ENCODE data around the gene ALKBH6.
"Not testable (repeated sequence)": the region's sequence is repeated elsewhere in the genome, so short reads cannot be mapped to it uniquely, and the experiment has no call there.

Gene ALKBH6

DNA sequence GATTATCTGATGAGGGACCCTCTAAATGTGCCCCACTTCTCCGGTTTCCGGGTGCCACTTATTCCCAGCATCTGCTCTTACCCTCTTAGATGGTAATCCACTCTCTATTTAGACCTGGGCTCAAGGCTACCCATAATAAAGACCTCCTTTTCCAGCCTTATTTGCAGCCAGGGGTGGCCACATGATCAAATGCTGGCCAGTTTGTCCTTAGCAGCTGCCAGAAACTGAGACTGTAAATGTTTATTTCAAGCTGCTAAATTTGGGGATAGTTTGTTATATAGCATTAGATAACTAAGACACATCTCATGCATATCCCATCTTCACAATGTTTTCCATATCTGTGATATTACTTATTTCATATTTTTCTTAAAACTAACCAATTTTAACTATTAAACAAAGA is 29.9 kb upstream of the ALKBH6 start:
- ATAC-seq (ENCODE audit: insufficient read depth, low read depth) = no peak

DNA sequence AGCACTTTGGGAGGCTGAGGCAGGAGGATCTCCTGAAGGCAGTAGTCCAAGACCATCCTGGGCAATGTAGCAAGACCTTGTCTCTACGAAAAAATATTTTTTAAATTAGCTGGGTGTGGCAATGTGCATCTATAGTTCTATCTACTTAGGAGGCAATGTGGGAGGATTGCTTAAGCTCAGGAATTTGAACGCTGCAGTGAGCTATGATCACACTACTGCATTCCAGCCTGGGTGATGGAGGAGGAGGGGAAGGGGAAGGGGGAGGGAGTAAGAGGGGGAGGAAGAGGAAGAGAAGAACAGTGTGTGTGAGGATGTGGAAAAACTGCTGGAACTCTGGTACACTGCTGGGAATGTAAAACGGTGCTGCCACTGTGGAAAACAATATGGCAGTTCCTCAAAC is 27.8 kb upstream of the ALKBH6 start:
- H4K20me1 ChIP-seq (ENCODE audit: insufficient read depth, low read length) = no peaks in the 10 kb centered on the region
- H3K27me3 ChIP-seq (ENCODE audit: insufficient read depth, low read length, poor library complexity) = no peaks in the 10 kb centered on the region
- DNase-seq = no peak
- no peak overlapping the region for H3K9ac ChIP-seq (ENCODE audit: low read depth, low read length)
- no peak for ATAC-seq (ENCODE audit: insufficient read depth, low read depth)
- peaks cover 9% of the 10 kb centered on the region; the same call in 1 of the 2 replicates for H3K79me2 ChIP-seq (ENCODE audit: insufficient read depth, low read length)
- no peaks in the 10 kb centered on the region for H3K9me3 ChIP-seq (ENCODE audit: insufficient read depth, low read length, severe bottlenecking)
- no peak for TF ChIP-seq EZH2 (IDR thresholded peaks at IDR 0.05; ENCODE audit: borderline replicate concordance, low read depth, low read length, severe bottlenecking)
- TF ChIP-seq, protein P1, sequence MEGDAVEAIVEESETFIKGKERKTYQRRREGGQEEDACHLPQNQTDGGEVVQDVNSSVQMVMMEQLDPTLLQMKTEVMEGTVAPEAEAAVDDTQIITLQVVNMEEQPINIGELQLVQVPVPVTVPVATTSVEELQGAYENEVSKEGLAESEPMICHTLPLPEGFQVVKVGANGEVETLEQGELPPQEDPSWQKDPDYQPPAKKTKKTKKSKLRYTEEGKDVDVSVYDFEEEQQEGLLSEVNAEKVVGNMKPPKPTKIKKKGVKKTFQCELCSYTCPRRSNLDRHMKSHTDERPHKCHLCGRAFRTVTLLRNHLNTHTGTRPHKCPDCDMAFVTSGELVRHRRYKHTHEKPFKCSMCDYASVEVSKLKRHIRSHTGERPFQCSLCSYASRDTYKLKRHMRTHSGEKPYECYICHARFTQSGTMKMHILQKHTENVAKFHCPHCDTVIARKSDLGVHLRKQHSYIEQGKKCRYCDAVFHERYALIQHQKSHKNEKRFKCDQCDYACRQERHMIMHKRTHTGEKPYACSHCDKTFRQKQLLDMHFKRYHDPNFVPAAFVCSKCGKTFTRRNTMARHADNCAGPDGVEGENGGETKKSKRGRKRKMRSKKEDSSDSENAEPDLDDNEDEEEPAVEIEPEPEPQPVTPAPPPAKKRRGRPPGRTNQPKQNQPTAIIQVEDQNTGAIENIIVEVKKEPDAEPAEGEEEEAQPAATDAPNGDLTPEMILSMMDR (IDR thresholded peaks at IDR 0.05; ENCODE audit: borderline replicate concordance, extremely low read depth, low read length, poor library complexity, severe bottlenecking) = no peak
- no peaks in the 10 kb centered on the region for H3K4me1 ChIP-seq (ENCODE audit: insufficient read depth, low read length)
- peaks cover 27% of the 10 kb centered on the region for H3K36me3 ChIP-seq (ENCODE audit: insufficient read depth, low read length)
- no peak overlapping the region for H3K4me3 ChIP-seq (ENCODE audit: low read depth in 1 of 2, low read length in 2 of 2)
- H3K27ac ChIP-seq (ENCODE audit: low read length) = no peak overlapping the region
- no peak overlapping the region for H3K4me2 ChIP-seq (ENCODE audit: insufficient read depth, low read length)
- H2AFZ ChIP-seq (ENCODE audit: low read depth, low read length) = no peak overlapping the region

More for the DNA sequence above, 29.9 kb upstream of the ALKBH6 start:
- Histone ChIP-seq H3K27ac (ENCODE audit: low read length) (no peak overlapping the region), H3K4me3 (ENCODE audit: low read depth in 1 of 2, low read length in 2 of 2) (no peak overlapping the region), H3K9ac (ENCODE audit: low read depth, low read length) (no peak overlapping the region), H3K27me3 (ENCODE audit: insufficient read depth, low read length, poor library complexity) (no peaks in the 10 kb centered on the region), H3K4me2 (ENCODE audit: insufficient read depth, low read length) (no peak overlapping the region), H4K20me1 (ENCODE audit: insufficient read depth, low read length) (no peaks in the 10 kb centered on the region), H3K79me2 (ENCODE audit: insufficient read depth, low read length) (peaks cover 9% of the 10 kb centered on the region; the same call in 1 of the 2 replicates), H2AFZ (ENCODE audit: low read depth, low read length) (no peak overlapping the region), H3K9me3 (ENCODE audit: insufficient read depth, low read length, severe bottlenecking) (no peaks in the 10 kb centered on the region), H3K4me1 (ENCODE audit: insufficient read depth, low read length) (no peaks in the 10 kb centered on the region), H3K36me3 (ENCODE audit: insufficient read depth, low read length) (peaks cover 16% of the 10 kb centered on the region)
- no peak for DNase-seq
- TF ChIP-seq, protein P1 (IDR thresholded peaks at IDR 0.05; ENCODE audit: borderline replicate concordance, extremely low read depth, low read length, poor library complexity, severe bottlenecking) = no peak
- no peak for TF ChIP-seq EZH2 (IDR thresholded peaks at IDR 0.05; ENCODE audit: borderline replicate concordance, low read depth, low read length, severe bottlenecking)

DNA sequence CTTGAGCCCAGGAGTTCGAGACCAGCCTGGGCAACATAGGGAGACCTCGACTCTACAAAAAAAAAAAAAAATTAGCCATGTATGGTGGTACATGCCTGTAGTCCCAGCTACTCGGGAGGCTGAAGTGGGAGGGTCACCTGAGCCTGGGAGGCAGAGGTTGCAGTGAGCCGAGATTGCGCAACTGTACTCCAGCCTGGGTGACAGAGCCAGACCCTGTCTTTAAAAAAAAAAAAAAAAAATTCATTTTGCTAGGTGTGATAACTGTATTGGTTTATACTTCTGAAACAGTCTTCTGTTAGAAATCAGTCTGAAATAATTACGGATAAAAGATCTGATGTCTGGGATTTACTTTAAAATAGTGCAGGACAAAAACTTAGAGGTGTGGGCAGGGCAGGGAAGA is 27.1 kb upstream of the ALKBH6 start:
- H4K20me1 ChIP-seq (ENCODE audit: insufficient read depth, low read length); H3K27me3 ChIP-seq (ENCODE audit: insufficient read depth, low read length, poor library complexity); H3K27ac ChIP-seq (ENCODE audit: low read length); DNase-seq; H3K4me1 ChIP-seq (ENCODE audit: insufficient read depth, low read length); H3K9me3 ChIP-seq (ENCODE audit: insufficient read depth, low read length, severe bottlenecking); ATAC-seq (ENCODE audit: insufficient read depth, low read depth); H3K4me2 ChIP-seq (ENCODE audit: insufficient read depth, low read length); H3K79me2 ChIP-seq (ENCODE audit: insufficient read depth, low read length); H3K4me3 ChIP-seq (ENCODE audit: low read depth in 1 of 2, low read length in 2 of 2); H3K9ac ChIP-seq (ENCODE audit: low read depth, low read length); H2AFZ ChIP-seq (ENCODE audit: low read depth, low read length): not testable (repeated sequence)
- H3K36me3 ChIP-seq (ENCODE audit: insufficient read depth, low read length) = peaks cover 22% of the 10 kb centered on the region

DNA sequence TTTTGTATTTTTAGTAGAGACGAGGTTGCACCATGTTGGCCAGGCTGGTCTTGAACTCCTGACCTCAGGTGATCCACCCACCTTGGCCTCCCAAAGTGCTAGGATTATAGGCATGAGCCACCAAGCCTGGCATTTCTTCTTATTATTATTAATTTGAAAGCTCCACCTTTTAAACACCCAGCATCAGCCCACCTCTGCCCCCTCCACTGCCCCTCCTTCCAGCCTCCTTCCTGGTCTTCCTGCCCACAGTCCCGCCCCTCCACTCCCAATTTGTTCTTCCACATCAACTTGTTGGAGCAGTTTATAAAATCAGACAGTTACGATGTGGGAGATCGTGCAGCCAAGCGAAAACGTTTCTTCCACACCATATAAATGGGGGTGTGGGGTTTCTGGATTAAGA is 26.5 kb upstream of the ALKBH6 start:
- no peak overlapping the region for H3K4me3 ChIP-seq (ENCODE audit: low read depth in 1 of 2, low read length in 2 of 2)
- no peak overlapping the region for H3K27ac ChIP-seq (ENCODE audit: low read length)
- no peak overlapping the region for H2AFZ ChIP-seq (ENCODE audit: low read depth, low read length)
- H3K9ac ChIP-seq (ENCODE audit: low read depth, low read length) = no peak overlapping the region
- H3K27me3 ChIP-seq (ENCODE audit: insufficient read depth, low read length, poor library complexity) = no peaks in the 10 kb centered on the region
- no peaks in the 10 kb centered on the region for H4K20me1 ChIP-seq (ENCODE audit: insufficient read depth, low read length)
- TF ChIP-seq, protein P1 (IDR thresholded peaks at IDR 0.05; ENCODE audit: borderline replicate concordance, extremely low read depth, low read length, poor library complexity, severe bottlenecking) = no peak
- no peaks in the 10 kb centered on the region for H3K9me3 ChIP-seq (ENCODE audit: insufficient read depth, low read length, severe bottlenecking)
- H3K79me2 ChIP-seq (ENCODE audit: insufficient read depth, low read length) = peaks cover 8% of the 10 kb centered on the region; the same call in 1 of the 2 replicates
- DNase-seq (no peak), ATAC-seq (ENCODE audit: insufficient read depth, low read depth) (no peak)
- no peak overlapping the region for H3K4me2 ChIP-seq (ENCODE audit: insufficient read depth, low read length)
- no peaks in the 10 kb centered on the region for H3K4me1 ChIP-seq (ENCODE audit: insufficient read depth, low read length)
- peaks cover 22% of the 10 kb centered on the region for H3K36me3 ChIP-seq (ENCODE audit: insufficient read depth, low read length)
